ENCODE results near the gene CHAC1.

Gene CHAC1

GRCh38 chr15:40990789-40991188, 37.5 kb downstream of the CHAC1 start:
- DNase-seq, result no peak

GRCh38 chr15:40991355-40991754, 38.1 kb downstream of the CHAC1 start:
- no peak for DNase-seq

GRCh38 chr15:40992241-40992741, 39.0 kb downstream of the CHAC1 start:
- DNase-seq, result no peak

- no peak for DNase-seq
These were observed 39.6 kb downstream of the CHAC1 start for GRCh38 chr15:40992825-40993224.

- DNase-seq, result no peak
These were observed 42.4 kb downstream of the CHAC1 start for GRCh38 chr15:40995656-40996055.

GRCh38 chr15:40999190-40999589, 45.9 kb downstream of the CHAC1 start:
- no peak for DNase-seq

GRCh38 chr15:41001524-41002214, 48.4 kb downstream of the CHAC1 start:
- DNase-seq, result no peak

- no peak for DNase-seq
These were observed 51.2 kb downstream of the CHAC1 start for GRCh38 chr15:41004490-41004889.
